UCSD-AML1 (cell line): ENCODE data around the gene ZNF304.

Experiments
- DNase-seq: peaks from one replicate; lab custom pipeline; 2025; ENCODE audit not compliant: unreplicated experiment; lab: John Stamatoyannopoulos, UW

Gene ZNF304

GRCh38 chr19:57350877-57351805, at the start of gene ZNF304:
ZNF304 (plus strand) TSS chr19:57351271; CDS start chr19:57351665, 394 bp downstream.
- peak; percentile 86 for DNase-seq

GRCh38 chr19:57302020-57302465, 49.0 kb upstream of the ZNF304 start:
- no peak for DNase-seq

- no peak for DNase-seq
Measured at GRCh38 chr19:57302727-57303401, 48.2 kb upstream of the ZNF304 start.

- no peak for DNase-seq
Measured at GRCh38 chr19:57305056-57305455, 46.0 kb upstream of the ZNF304 start.

- DNase-seq, result no peak
Measured at GRCh38 chr19:57308514-57308913, 42.6 kb upstream of the ZNF304 start.

GRCh38 chr19:57310792-57311191, 40.3 kb upstream of the ZNF304 start:
- DNase-seq, result no peak

GRCh38 chr19:57314146-57314545, 36.9 kb upstream of the ZNF304 start:
- no peak for DNase-seq

GRCh38 chr19:57317503-57317902, 33.6 kb upstream of the ZNF304 start:
- no peak for DNase-seq

- no peak for DNase-seq
Measured at GRCh38 chr19:57319869-57320179, 31.2 kb upstream of the ZNF304 start.

- peak; percentile 96 for DNase-seq
Measured at GRCh38 chr19:57320180-57321084, 30.6 kb upstream of the ZNF304 start, which contains the start of gene ZNF543. ZNF543 (plus strand) TSS chr19:57320472; CDS start chr19:57320854, 382 bp downstream.

GRCh38 chr19:57321116-57321515, 30.0 kb upstream of the ZNF304 start:
- DNase-seq, result no peak

GRCh38 chr19:57321751-57322150, 29.3 kb upstream of the ZNF304 start:
- DNase-seq, result peak; percentile 16

- no peak for DNase-seq
Measured at GRCh38 chr19:57324992-57325391, 26.1 kb upstream of the ZNF304 start.

GRCh38 chr19:57327993-57328392, 23.1 kb upstream of the ZNF304 start:
- DNase-seq, result no peak

- no peak for DNase-seq
Measured at GRCh38 chr19:57334191-57334590, 16.9 kb upstream of the ZNF304 start.

- DNase-seq, result no peak
Measured at GRCh38 chr19:57338877-57339276, 12.2 kb upstream of the ZNF304 start.

GRCh38 chr19:57342582-57342981, 8.5 kb upstream of the ZNF304 start:
- DNase-seq, result no peak

- no peak for DNase-seq
Measured at GRCh38 chr19:57348136-57348535, 2.9 kb upstream of the ZNF304 start.

- DNase-seq, result no peak
Measured at GRCh38 chr19:57351867-57352266, 796 bp downstream of the ZNF304 start.

GRCh38 chr19:57355916-57356315, 4.8 kb downstream of the ZNF304 start:
- DNase-seq, result no peak

- DNase-seq, result no peak
Measured at GRCh38 chr19:57357406-57357805, 6.3 kb downstream of the ZNF304 start.
